Measurements from ENCODE around the gene NR3C2.
A peak's percentile ranks its signal among the peaks of the same experiment; 100 is the strongest.

NR3C2 gene

DNA sequence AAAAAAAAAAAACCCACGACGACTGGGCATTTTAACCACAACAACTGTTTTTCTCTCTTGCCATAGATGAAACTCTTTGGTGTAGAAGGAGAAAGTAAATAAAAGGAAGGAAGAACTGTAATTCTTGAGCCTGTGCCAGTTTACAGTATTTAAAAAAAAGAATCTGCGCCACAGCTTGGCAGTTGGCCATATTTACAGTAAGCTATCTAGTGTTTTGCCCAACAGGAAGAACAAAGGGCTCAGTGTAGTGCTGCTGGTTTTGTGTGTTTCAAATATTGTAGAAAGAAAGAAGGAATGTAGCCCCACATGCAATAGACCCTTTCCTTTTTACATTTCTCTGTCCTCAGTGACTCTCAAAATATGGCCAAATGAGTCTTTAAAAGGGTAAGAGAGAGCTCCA is 66.1 kb downstream of the NR3C2 start:
- DNase-seq (ENCODE audit: low read depth), result peak; percentile 65
- H3K4me3 ChIP-seq (ENCODE audit: low read depth, low read length), result no peak overlapping the region
- TF ChIP-seq, protein P1, sequence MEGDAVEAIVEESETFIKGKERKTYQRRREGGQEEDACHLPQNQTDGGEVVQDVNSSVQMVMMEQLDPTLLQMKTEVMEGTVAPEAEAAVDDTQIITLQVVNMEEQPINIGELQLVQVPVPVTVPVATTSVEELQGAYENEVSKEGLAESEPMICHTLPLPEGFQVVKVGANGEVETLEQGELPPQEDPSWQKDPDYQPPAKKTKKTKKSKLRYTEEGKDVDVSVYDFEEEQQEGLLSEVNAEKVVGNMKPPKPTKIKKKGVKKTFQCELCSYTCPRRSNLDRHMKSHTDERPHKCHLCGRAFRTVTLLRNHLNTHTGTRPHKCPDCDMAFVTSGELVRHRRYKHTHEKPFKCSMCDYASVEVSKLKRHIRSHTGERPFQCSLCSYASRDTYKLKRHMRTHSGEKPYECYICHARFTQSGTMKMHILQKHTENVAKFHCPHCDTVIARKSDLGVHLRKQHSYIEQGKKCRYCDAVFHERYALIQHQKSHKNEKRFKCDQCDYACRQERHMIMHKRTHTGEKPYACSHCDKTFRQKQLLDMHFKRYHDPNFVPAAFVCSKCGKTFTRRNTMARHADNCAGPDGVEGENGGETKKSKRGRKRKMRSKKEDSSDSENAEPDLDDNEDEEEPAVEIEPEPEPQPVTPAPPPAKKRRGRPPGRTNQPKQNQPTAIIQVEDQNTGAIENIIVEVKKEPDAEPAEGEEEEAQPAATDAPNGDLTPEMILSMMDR (conservative IDR thresholded peaks at IDR 0.05; ENCODE audit: low read depth, low read length), result no peak

DNA sequence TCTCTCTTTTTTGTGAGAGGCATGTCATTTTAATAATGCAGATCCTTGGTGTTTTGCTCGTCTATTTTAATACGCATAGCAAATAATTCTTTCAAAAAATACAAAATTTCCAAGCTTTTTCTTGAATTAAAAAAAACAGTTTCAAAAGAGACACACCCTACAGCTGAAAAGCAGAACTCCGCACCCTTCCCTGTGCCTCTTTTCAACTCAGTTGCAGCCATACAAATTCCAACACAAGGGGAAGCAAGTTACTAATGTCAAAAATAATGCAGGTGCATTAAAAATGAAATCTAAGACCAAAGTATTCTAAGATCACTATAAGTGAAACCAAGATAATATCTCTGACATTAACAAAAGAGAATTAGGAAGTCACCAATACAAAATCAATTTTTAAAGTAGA is 66.6 kb downstream of the NR3C2 start:
- no peak for DNase-seq (ENCODE audit: low read depth)
- TF ChIP-seq, protein P1 (conservative IDR thresholded peaks at IDR 0.05; ENCODE audit: low read depth, low read length), result no peak
- no peak overlapping the region for H3K4me3 ChIP-seq (ENCODE audit: low read depth, low read length)

DNA sequence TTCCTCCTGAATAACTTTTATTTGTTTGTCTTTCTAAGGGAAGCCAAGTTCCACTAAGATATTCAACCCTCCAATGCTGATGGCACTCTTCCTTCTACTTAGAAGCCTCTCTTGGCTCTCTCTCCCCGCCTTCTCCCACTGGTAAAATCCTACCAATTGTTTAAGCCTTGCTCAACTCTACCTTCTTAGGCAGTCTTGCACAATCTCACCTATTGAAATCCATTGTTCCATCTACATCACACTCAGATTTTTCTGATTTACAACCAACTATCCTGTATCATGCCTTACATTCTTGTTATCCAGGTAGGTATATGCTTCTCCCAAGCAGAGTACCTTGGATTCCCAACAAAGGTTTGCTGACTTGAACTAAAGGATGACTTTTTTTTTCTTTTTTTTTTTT is 69.1 kb downstream of the NR3C2 start:
- TF ChIP-seq, protein P1 (conservative IDR thresholded peaks at IDR 0.05; ENCODE audit: low read depth, low read length), result no peak

DNA sequence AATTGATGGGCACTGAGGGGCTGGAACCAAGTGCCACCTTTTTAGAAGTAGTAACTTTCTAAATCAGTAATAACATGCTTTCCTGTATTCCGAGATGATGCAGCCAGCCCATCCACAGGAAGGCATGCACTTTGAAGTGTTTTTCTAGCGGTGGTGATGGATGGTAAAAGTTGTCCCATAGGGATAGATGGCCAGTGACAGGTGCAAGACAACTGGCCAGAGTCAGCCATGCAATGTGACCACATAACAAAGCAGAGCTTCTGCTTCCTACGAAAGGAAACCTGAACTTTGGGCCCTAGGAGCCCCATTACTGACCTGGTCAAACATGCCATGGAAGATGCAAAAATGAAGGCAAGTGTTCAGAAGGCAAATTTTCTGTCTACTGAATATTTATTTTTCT is 72.3 kb downstream of the NR3C2 start:
- TF ChIP-seq, protein P1 (conservative IDR thresholded peaks at IDR 0.05; ENCODE audit: low read depth, low read length), result no peak
- DNase-seq (ENCODE audit: low read depth), result no peak
- no peak overlapping the region for H3K4me3 ChIP-seq (ENCODE audit: low read depth, low read length)

More for the DNA sequence above, 69.1 kb downstream of the NR3C2 start:
- H3K4me3 ChIP-seq (ENCODE audit: low read depth, low read length), result no peak overlapping the region
- DNase-seq (ENCODE audit: low read depth), result no peak

DNA sequence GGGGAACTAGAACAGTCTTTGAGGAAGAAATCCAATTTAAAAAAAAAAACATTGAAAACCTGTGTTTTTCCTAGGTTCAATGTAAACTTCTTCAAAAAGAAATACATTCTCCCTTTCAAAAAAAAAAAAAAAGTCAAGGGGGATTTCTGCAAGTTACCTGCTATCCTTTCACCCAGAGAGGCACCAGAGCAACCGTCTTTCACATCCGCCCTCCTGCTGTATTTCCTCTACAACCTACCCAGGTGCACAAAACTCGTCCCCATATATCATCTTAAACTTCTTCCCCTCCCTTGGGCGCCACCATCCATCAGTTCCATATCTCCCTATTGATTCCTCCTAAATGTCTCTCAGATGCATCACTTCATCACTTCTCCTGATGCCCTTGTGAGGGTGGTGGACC is 74.5 kb downstream of the NR3C2 start:
- DNase-seq (ENCODE audit: low read depth), result no peak
- H3K4me3 ChIP-seq (ENCODE audit: low read depth, low read length), result no peak overlapping the region
- TF ChIP-seq, protein P1 (conservative IDR thresholded peaks at IDR 0.05; ENCODE audit: low read depth, low read length), result no peak

DNA sequence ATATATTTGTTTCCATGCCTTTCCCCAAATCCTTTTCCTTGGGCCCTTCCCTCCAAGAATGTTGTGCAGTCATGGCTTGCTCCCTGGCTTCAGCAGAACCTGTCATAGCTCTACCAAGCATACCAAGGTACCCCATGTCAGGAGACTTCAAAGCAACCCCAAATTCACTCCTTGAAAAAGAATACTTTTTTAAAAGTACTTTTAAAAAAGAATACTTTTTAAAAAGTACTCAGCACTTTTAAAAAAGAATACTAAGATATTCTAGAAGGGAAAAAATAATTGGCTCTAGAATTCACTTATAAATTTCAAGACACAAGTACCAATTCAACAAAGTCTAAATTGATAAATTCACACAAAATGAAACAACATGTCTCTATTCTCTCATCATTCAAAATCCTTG is 76.0 kb downstream of the NR3C2 start:
- no peak overlapping the region for H3K4me3 ChIP-seq (ENCODE audit: low read depth, low read length)
- TF ChIP-seq, protein P1 (conservative IDR thresholded peaks at IDR 0.05; ENCODE audit: low read depth, low read length), result no peak
- no peak for DNase-seq (ENCODE audit: low read depth)

DNA sequence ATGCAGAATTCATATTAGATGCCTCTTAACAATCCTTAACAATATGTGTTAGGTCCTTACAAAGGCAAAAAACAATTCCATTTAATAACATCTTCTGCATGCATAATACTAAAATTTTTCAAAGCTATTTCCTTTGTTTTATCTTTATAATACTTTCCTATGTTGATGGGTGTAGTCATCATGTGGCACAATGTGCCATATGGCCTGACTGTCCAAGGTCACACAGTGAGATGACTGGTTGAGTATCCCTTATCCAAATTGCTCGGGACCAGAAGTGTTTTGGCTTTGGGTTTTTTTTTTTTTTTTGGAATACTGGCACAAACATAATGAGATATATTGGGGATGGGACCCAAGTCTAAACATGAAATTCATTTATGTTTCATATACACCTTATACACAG is 77.7 kb downstream of the NR3C2 start:
- TF ChIP-seq, protein P1 (conservative IDR thresholded peaks at IDR 0.05; ENCODE audit: low read depth, low read length), result no peak
- DNase-seq (ENCODE audit: low read depth), result no peak
- H3K4me3 ChIP-seq (ENCODE audit: low read depth, low read length), result no peak overlapping the region
